IMR-90 (cell line): ENCODE measurements around the gene P4HA3. TPM values are rescaled to one million over a fixed set of nuclear protein-coding genes. Genes with fewer than 3 reads are reported as not detected.

Source experiments
- ATAC-seq: fragments of 200-7000 bp; cut with Tn5 transposase; 2 replicates; pipeline ENCODE4 v1.9.1; 2020; ENCODE audit warnings: low read depth, mild to moderate bottlenecking, moderate library complexity
- BruUV-seq: library from RNA; stranded (reverse); fragments of 400-500 nt; replicated peaks from 2 replicates; lab custom pipeline; 2021; lab: Mats Ljungman, UMichigan
- CTCF ChIA-PET: fragments of 300-600 bp; formaldehyde crosslinking; extraction: SDS; loops from one replicate; lab custom pipeline; 2021; ENCODE audit warnings: antibody characterized with exemption; lab: Yijun Ruan, JAX
- POLR2A ChIA-PET: fragments of 300-600 bp; sonication (Branson Sonifier 250); formaldehyde crosslinking; loops from one replicate; lab custom pipeline; 2022; ENCODE audit warnings: antibody characterized with exemption; ENCODE audit not compliant: unreplicated experiment; lab: Charles Lee
- DNase-seq: peaks from one replicate; pipeline ENCODE4 v3.0.0; 2013
- H2AFZ ChIP-seq: replicated peaks from 2 replicates; pipeline ENCODE3; 2013; ENCODE audit warnings: low read length, mild to moderate bottlenecking; ENCODE audit not compliant: poor library complexity
- H2AK5ac ChIP-seq: 2 replicates; pipeline ENCODE4 v1.6.1; 2013; ENCODE audit warnings: low read depth, low read length, inconsistent platforms
- H2AK9ac ChIP-seq: replicated peaks from 2 replicates; pipeline ENCODE3; 2013; ENCODE audit warnings: mild to moderate bottlenecking, low read depth, low read length, moderate library complexity; ENCODE audit not compliant: poor library complexity
- H2BK120ac ChIP-seq: 2 replicates; pipeline ENCODE4 v1.6.1; 2013; ENCODE audit warnings: low read depth, low read length, inconsistent platforms
- H2BK15ac ChIP-seq: 3 replicates; pipeline ENCODE4 v1.6.1; 2013; ENCODE audit warnings: low read depth, low read length, inconsistent platforms
- H2BK20ac ChIP-seq: 2 replicates; pipeline ENCODE4 v1.6.1; 2013; ENCODE audit warnings: low read depth, mild to moderate bottlenecking, inconsistent platforms, low read length, moderate library complexity
- H2BK5ac ChIP-seq: 2 replicates; pipeline ENCODE4 v1.6.1; 2013; ENCODE audit warnings: mild to moderate bottlenecking, low read depth, low read length, inconsistent platforms; ENCODE audit not compliant: poor library complexity, severe bottlenecking
- H3K14ac ChIP-seq: replicated peaks from 2 replicates; pipeline ENCODE4 v1.6.1; 2013; ENCODE audit warnings: low read depth, low read length, inconsistent platforms
- H3K18ac ChIP-seq: 2 replicates; pipeline ENCODE4 v1.6.1; 2013; ENCODE audit warnings: low read depth, low read length, control low read depth
- H3K23ac ChIP-seq: 2 replicates; pipeline ENCODE4 v1.6.1; 2013; ENCODE audit warnings: low read depth, low read length, inconsistent platforms
- H3K27ac ChIP-seq: 2 replicates; pipeline ENCODE4 v1.5.1; 2013; ENCODE audit warnings: mild to moderate bottlenecking, control low read depth, low read length; ENCODE audit not compliant: insufficient read depth
- H3K27me3 ChIP-seq: 2 replicates; pipeline ENCODE4 v1.6.1; 2013; ENCODE audit warnings: low read length; ENCODE audit not compliant: control insufficient read depth, insufficient read depth
- H3K36me3 ChIP-seq: 2 replicates; pipeline ENCODE4 v1.6.1; 2013; ENCODE audit warnings: low read length, mixed read lengths; ENCODE audit not compliant: control insufficient read depth, insufficient read depth
- H3K4ac ChIP-seq: 2 replicates; pipeline ENCODE4 v1.6.1; 2013; ENCODE audit warnings: low read depth, low read length, inconsistent platforms
- H3K4me1 ChIP-seq: 2 replicates; pipeline ENCODE4 v1.6.1; 2013; ENCODE audit warnings: low read length, mixed read lengths; ENCODE audit not compliant: control insufficient read depth, insufficient read depth
- H3K4me2 ChIP-seq: 2 replicates; pipeline ENCODE4 v1.6.1; 2013; ENCODE audit warnings: low read depth, mild to moderate bottlenecking, control low read depth, low read length, moderate library complexity
- H3K4me3 ChIP-seq: 2 replicates; pipeline ENCODE4 v1.5.1; 2013; ENCODE audit warnings: low read depth, mild to moderate bottlenecking, control low read depth, low read length, moderate library complexity; ENCODE audit not compliant: insufficient read depth
- H3K56ac ChIP-seq: 2 replicates; pipeline ENCODE4 v1.6.1; 2013; ENCODE audit warnings: low read length, inconsistent platforms; ENCODE audit not compliant: insufficient read depth; ENCODE audit errors: extremely low read depth
- H3K79me1 ChIP-seq, 2 experiments: 2 replicates each; pipeline ENCODE4 v1.6.1; 2013; ENCODE audit warnings: low read length in 2 of 2, inconsistent platforms in 1 of 2, low read depth in 1 of 2
- H3K9ac ChIP-seq: 2 replicates; pipeline ENCODE4 v1.6.1; 2013; ENCODE audit warnings: low read depth, low read length, control low read depth
- H3K9me1 ChIP-seq: 2 replicates; pipeline ENCODE4 v1.6.1; 2013; ENCODE audit warnings: low read length, inconsistent platforms; ENCODE audit not compliant: insufficient read depth
- H3K9me3 ChIP-seq: 2 replicates; pipeline ENCODE4 v1.6.1; 2013; ENCODE audit warnings: low read length; ENCODE audit not compliant: control insufficient read depth, insufficient read depth
- H4K20me1 ChIP-seq: 2 replicates; pipeline ENCODE4 v1.6.1; 2013; ENCODE audit warnings: low read length, inconsistent platforms; ENCODE audit not compliant: insufficient read depth
- H4K5ac ChIP-seq: 2 replicates; pipeline ENCODE4 v1.6.1; 2013; ENCODE audit warnings: mild to moderate bottlenecking, low read depth, low read length, control low read depth
- H4K8ac ChIP-seq, 2 experiments: 2 replicates each; pipeline ENCODE4 v1.6.1; 2013; ENCODE audit warnings: low read depth in 2 of 2, low read length in 2 of 2, control low read depth in 1 of 2, inconsistent platforms in 1 of 2
- H4K91ac ChIP-seq: 2 replicates; pipeline ENCODE4 v1.6.1; 2013; ENCODE audit warnings: low read depth, low read length, inconsistent platforms; ENCODE audit not compliant: insufficient read depth
- FOS ChIP-seq: fragments of 150-350 bp; IDR thresholded peaks from 2 replicates; pipeline ENCODE4 v1.6.1; 2016; ENCODE audit warnings: low read depth, low read length
- MAFK ChIP-seq: IDR thresholded peaks from 2 replicates; pipeline ENCODE4 v1.6.1; 2012; ENCODE audit warnings: low read depth, low read length, improper control_type of control experiment
- WGBS, 2 experiments: methylation state at CpG; one replicate each; pipeline versions ENCODE4 v1.1.5 to v1.1.7; 2013; ENCODE audit warnings: missing lambda C conversion rate in 2 of 2; ENCODE audit not compliant: insufficient read length in 1 of 2; ENCODE audit errors: extremely low coverage in 2 of 2; 5-methylcytosine and 5-hydroxymethylcytosine counted together
- dilution Hi-C: fragments of 300-500 bp; cut with HindIII; formaldehyde crosslinking; loops from one replicate; pipeline ENCODE4 v1.14.3; 2018; ENCODE audit warnings: low sequenced_read_pairs; ENCODE audit not compliant: unreplicated experiment
- in situ Hi-C: fragments of 300-500 bp; cut with MboI; formaldehyde crosslinking; loops from 3 replicates; pipeline ENCODE4 v1.14.3; 2019; ENCODE audit warnings: low sequenced_read_pairs, inconsistent platforms, mixed read lengths
- intact Hi-C: fragments of 100-400 bp; cut with micrococcal nuclease; formaldehyde crosslinking; loops from 2 replicates; pipeline ENCODE4 v1.10.0; 2022
- polyA plus RNA-seq, 3 experiments: library from polyadenylated mRNA; depleted of rRNA; stranded (reverse); fragments of >200 nt; gene quantifications; 2 replicates each; pipeline ENCODE4 v1.2.3, GENCODE V29; 2012; ENCODE audit warnings: low replicate concordance in 1 of 3
- total RNA-seq: library from RNA; depleted of rRNA; stranded (reverse); fragments of >200 nt; gene quantifications from 2 replicates; pipeline ENCODE4 v1.2.3, GENCODE V29; 2012

P4HA3 gene
- total and polyA plus RNA-seq, 2 of the 4 experiments (the other 2 are of a cell fraction) = 2.9 to 5.7 TPM

- Histone ChIP-seq H4K8ac (no peak overlapping the region), H4K20me1 (peaks cover 4% of the 10 kb centered on the region; the same call in 1 of the 2 replicates), H3K4me2 (no peak overlapping the region), H2BK20ac (no peak overlapping the region), H2BK15ac (no peak overlapping the region), H3K9me3 (no peaks in the 10 kb centered on the region), H3K79me1 (peaks cover 3 to 12% of the 10 kb centered on the region in 2 experiments; a peak in 2 of 4 replicates), H3K4me3 (no peak overlapping the region), H3K14ac (no peak overlapping the region), H3K36me3 (peaks cover 7% of the 10 kb centered on the region), H3K4me1 (no peaks in the 10 kb centered on the region), H3K9me1 (peaks cover 3% of the 10 kb centered on the region; the same call in 1 of the 2 replicates), H3K56ac (no peak overlapping the region), H4K5ac (no peak overlapping the region), H2AK9ac (no peak overlapping the region), H3K18ac (no peak overlapping the region), H2AFZ (no peak overlapping the region), H4K91ac (no peak overlapping the region), H2BK5ac (no peak overlapping the region), H3K27me3 (no peaks in the 10 kb centered on the region), H3K9ac (no peak overlapping the region), H3K23ac (no peak overlapping the region), H3K27ac (no peak overlapping the region), H2BK120ac (no peak overlapping the region), H3K4ac (no peak overlapping the region), H2AK5ac (no peak overlapping the region)
- in situ Hi-C loops = no loop called here
- intact Hi-C loops = no loop called here
- no TSS peak for BruUV-seq
- 100% methylated on average over 1 of the region's 4 CpGs; no CpG with 5 or more reads in 1 of the 2 experiments for WGBS, 2 experiments
- ATAC-seq (no peak), DNase-seq (no peak)
- TF ChIP-seq MAFK (peak; percentile 60; the same call in 1 of the 2 replicates), FOS (no peak)
- dilution Hi-C loops = no loop called here
- CTCF ChIA-PET = no interaction called here
- POLR2A ChIA-PET = no interaction called here
Observed at GRCh38 chr11:74225565-74225964, 85.9 kb downstream of the P4HA3 start.
